Urothelium cell line (cell line): Measurements from ENCODE around the gene NMS.

Experiments
- DNase-seq: peaks from one replicate; pipeline ENCODE4 v3.0.0; 2011; ENCODE audit warnings: low spot score, mixed read lengths
- FAIRE-seq: peaks from 2 replicates; lab custom pipeline; 2011; peaks lifted over from hg19 to GRCh38; lab: Jason Lieb, UNC

NMS gene

GRCh38 chr2:100484390-100484789 is 14.1 kb downstream of the NMS start:
- FAIRE-seq, result no peak
- no peak for DNase-seq

GRCh38 chr2:100485396-100485795 is 15.1 kb downstream of the NMS start:
- FAIRE-seq (no peak), DNase-seq (no peak)

- no peak for DNase-seq
- FAIRE-seq, result no peak
Observed at GRCh38 chr2:100494712-100495111, 24.4 kb downstream of the NMS start.

GRCh38 chr2:100502782-100503181 is 32.5 kb downstream of the NMS start:
- DNase-seq, result no peak
- FAIRE-seq, result no peak

GRCh38 chr2:100504542-100504941 is 34.3 kb downstream of the NMS start:
- DNase-seq, result no peak
- FAIRE-seq, result no peak

- DNase-seq (no peak), FAIRE-seq (no peak)
Observed at GRCh38 chr2:100509066-100509465, 38.8 kb downstream of the NMS start.

GRCh38 chr2:100513650-100514049 is 43.4 kb downstream of the NMS start:
- DNase-seq (no peak), FAIRE-seq (no peak)

GRCh38 chr2:100517556-100517955 is 47.3 kb downstream of the NMS start:
- FAIRE-seq, result no peak
- no peak for DNase-seq

GRCh38 chr2:100518801-100519200 is 48.5 kb downstream of the NMS start:
- FAIRE-seq (peak; percentile 37), DNase-seq (peak; percentile 55)

- no peak for DNase-seq
Observed at GRCh38 chr2:100520224-100520623, 49.9 kb downstream of the NMS start.

GRCh38 chr2:100522430-100522829 is 52.1 kb downstream of the NMS start:
- no peak for FAIRE-seq
- no peak for DNase-seq

More at GRCh38 chr2:100520224-100520623, 49.9 kb downstream of the NMS start:
- FAIRE-seq, result no peak

- no peak for DNase-seq
- FAIRE-seq, result no peak
Observed at GRCh38 chr2:100524331-100524730, 54.0 kb downstream of the NMS start.

- peak; percentile 35 for FAIRE-seq
- no peak for DNase-seq
Observed at GRCh38 chr2:100526868-100527267, 56.6 kb downstream of the NMS start.

GRCh38 chr2:100527440-100528015 is 57.2 kb downstream of the NMS start:
- FAIRE-seq, result no peak
- DNase-seq, result no peak

GRCh38 chr2:100529176-100529575 is 58.9 kb downstream of the NMS start:
- FAIRE-seq (no peak), DNase-seq (no peak)

- no peak for DNase-seq
- no peak for FAIRE-seq
Observed at GRCh38 chr2:100529900-100530299, 59.6 kb downstream of the NMS start.
